ENCODE results near the gene TBC1D17. TPM values are rescaled to one million over a fixed set of nuclear protein-coding genes. Genes with fewer than 3 reads are reported as not detected.

The TBC1D17 gene
- total RNA-seq, 1 donor from 2014 or later: 19.9 TPM

- DNase-seq (ENCODE audit: low read depth): no peak
Observed at GRCh38 chr19:49933643-49934042, 56.1 kb downstream of the TBC1D17 start.

- no peak for DNase-seq (ENCODE audit: low read depth)
Observed at GRCh38 chr19:49936549-49936948, 59.0 kb downstream of the TBC1D17 start.

- peak; percentile 72 for DNase-seq (ENCODE audit: low read depth)
Observed at GRCh38 chr19:49937750-49938381, 60.4 kb downstream of the TBC1D17 start.

Small RNAs within 50 kb of the gene (microRNA-seq; reads per million reads assigned to microRNA genes)
- 0.65 reads per million for gene MIR4749
- gene MIR4750: 0.97 reads per million
- not detected for gene MIR6800

Other genes starting within 250 kb of the TBC1D17 start
- 29.8 and 42.1 TPM in 2 replicates for gene RRAS, start 237.6 kb upstream of the TBC1D17 start, total RNA-seq
- gene SCAF1, start 235.5 kb upstream of the TBC1D17 start, total RNA-seq: 26.9 and 33.8 TPM in 2 replicates
- gene IRF3, start 211.8 kb upstream of the TBC1D17 start, total RNA-seq: 34.7 and 35.8 TPM in 2 replicates
- gene BCL2L12, start 211.8 kb upstream of the TBC1D17 start, total RNA-seq: 11.4 and 11.8 TPM in 2 replicates
- gene PRMT1, start 200.4 kb upstream of the TBC1D17 start, total RNA-seq: 528 and 584 TPM in 2 replicates
- 0.99 and 1.3 TPM in 2 replicates for gene ADM5, start 188.1 kb upstream of the TBC1D17 start, total RNA-seq
- 1.4 and 1.7 TPM in 2 replicates for gene CPT1C, start 186.6 kb upstream of the TBC1D17 start, total RNA-seq
- gene TSKS, start 114.4 kb upstream of the TBC1D17 start, total RNA-seq: not detected in 2 replicates
- gene AP2A1, start 110.7 kb upstream of the TBC1D17 start, total RNA-seq: 83.2 and 102 TPM in 2 replicates
- 22.6 and 26.7 TPM in 2 replicates for gene FUZ, start 64.4 kb upstream of the TBC1D17 start, total RNA-seq
- 22.7 and 40.1 TPM in 2 replicates for gene MED25, start 59.4 kb upstream of the TBC1D17 start, total RNA-seq
- gene PTOV1, start 26.5 kb upstream of the TBC1D17 start, total RNA-seq: 161 and 176 TPM in 2 replicates
- 31.1 and 38.2 TPM in 2 replicates for gene PNKP, start 10.1 kb upstream of the TBC1D17 start, total RNA-seq
- 25.0 and 25.5 TPM in 2 replicates for gene AKT1S1, start 347 bp upstream of the TBC1D17 start, total RNA-seq
- 0.35 and 0.83 TPM in 2 replicates for gene IL4I1, start 19.2 kb downstream of the TBC1D17 start, total RNA-seq
- gene ATF5, start 51.5 kb downstream of the TBC1D17 start, total RNA-seq: 31.9 and 32.8 TPM in 2 replicates
- gene NUP62, start 51.8 kb downstream of the TBC1D17 start, total RNA-seq: 52.2 and 54.1 TPM in 2 replicates
- not detected in 2 replicates for gene SIGLEC11, start 83.5 kb downstream of the TBC1D17 start, total RNA-seq
- 14.7 and 19.0 TPM in 2 replicates for gene VRK3, start 147.7 kb downstream of the TBC1D17 start, total RNA-seq
- gene ZNF473, start 148.3 kb downstream of the TBC1D17 start, total RNA-seq: 8.9 and 9.7 TPM in 2 replicates